Motor neuron (in vitro differentiated cells): ENCODE results near the gene FMNL3. TPM values are rescaled to one million over a fixed set of nuclear protein-coding genes. Genes with fewer than 3 reads are reported as not detected.

ENCODE experiments used
- ATAC-seq, 8 experiments: fragments of 200-7000 bp; cut with Tn5 transposase; replicated peaks in 6 of 8; 2 replicates each; pipeline ENCODE4 v1.8.0; 2021; ENCODE audit warnings: mild to moderate bottlenecking in 8 of 8, moderate library complexity in 8 of 8
- H3K27ac ChIP-seq, 2 donors: fragments of 250-450 bp; sonication (Bioruptor Pico); 2 replicates each; pipeline ENCODE4 v1.9.0; 2021; ENCODE audit warnings: antibody characterized with exemption in 2 of 2, mild to moderate bottlenecking in 2 of 2, moderate library complexity in 1 of 2
- H3K4me1 ChIP-seq, 2 donors: fragments of 250-450 bp; sonication (Bioruptor Pico); replicated peaks in 1 of 2; 2 replicates each; pipeline ENCODE4 v1.6.1; 2021; ENCODE audit warnings: antibody characterized with exemption in 2 of 2, mild to moderate bottlenecking in 2 of 2, moderate library complexity in 1 of 2
- H3K4me3 ChIP-seq, 5 donors: fragments of 250-450 bp; sonication (Bioruptor Pico); 2 replicates each; pipeline ENCODE4 v1.9.0; 2021; ENCODE audit warnings: antibody characterized with exemption in 5 of 5, mild to moderate bottlenecking in 5 of 5, moderate library complexity in 4 of 5
- WGBS, 10 experiments: fragments of 450-650 bp; shearing (Covaris generic); methylation state at CpG; one replicate each; pipeline ENCODE4 v1.0.0; 2022; 5-methylcytosine and 5-hydroxymethylcytosine counted together
- in situ Hi-C, 9 experiments: fragments of 400-800 bp; cut with MboI; loops; one replicate each; pipeline ENCODE4 v1.15.0; 2021; ENCODE audit warnings: low sequenced_read_pairs in 9 of 9, low pct_unique_long_range_greater_than_20kb in 2 of 9; ENCODE audit not compliant: unreplicated experiment in 9 of 9
- total RNA-seq, 8 experiments: library from RNA; unstranded; fragments of 300-600 nt; gene quantifications; 2 replicates each; pipeline versions ENCODE4 v1.2.3 to v1.2.4, GENCODE V29; 2022

The FMNL3 gene
- total RNA-seq, 8 experiments from 2014 or later = 3.1 to 9.0 (median 5.1) TPM

DNA sequence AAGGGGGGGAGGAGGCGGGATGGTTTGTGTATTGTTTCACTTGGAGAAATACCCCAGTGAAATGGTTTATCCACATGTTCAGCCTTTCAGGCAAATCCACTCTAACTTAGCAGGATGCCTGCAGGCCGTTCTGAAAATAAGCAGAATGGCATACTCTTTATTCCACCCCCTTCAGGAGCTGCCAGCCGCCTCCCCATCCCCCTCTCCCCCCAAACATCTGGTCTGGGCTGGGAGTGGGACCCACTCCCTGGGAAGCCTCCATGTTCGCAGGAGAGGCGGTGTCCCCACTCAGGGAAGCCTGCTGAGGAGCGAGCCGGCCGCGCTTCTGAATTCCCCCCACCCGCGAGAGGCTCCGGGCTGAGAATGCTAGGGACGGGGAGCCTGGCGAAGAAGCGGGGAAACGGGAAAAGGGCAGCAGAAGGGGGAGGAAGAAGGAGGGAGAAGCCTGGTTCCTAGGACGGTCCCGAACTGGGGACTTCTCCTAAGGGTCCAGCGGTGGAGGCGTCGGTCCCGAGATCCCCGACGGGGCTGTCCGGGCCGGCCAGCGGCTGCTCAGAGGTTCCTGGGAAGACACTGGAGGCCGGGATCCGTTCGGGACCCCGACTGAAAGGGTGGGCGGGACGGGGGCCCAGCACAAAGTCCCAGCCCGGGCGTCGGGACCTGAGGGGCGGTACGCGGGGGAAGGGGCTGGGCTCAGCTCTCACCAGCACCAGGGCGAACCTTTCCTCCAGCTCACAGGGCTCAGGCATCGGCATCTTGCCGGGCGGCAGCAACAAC, 666 bp downstream of the FMNL3 start:
- H3K4me3 ChIP-seq = peak overlapping the region; percentile 63 to 98 (median 73)
- H3K27ac ChIP-seq = peak overlapping the region; percentile 42 to 85
- WGBS, 10 experiments = 11 to 70% (median 30%) methylated on average over 1 to 2 of the region's 43 CpGs; no CpG with 5 or more reads in 7 of the 10 experiments
- in situ Hi-C loops = loop anchor here in 1 of 9 experiments (10.0 kb wide), 1 partner anchor 62 kb away; no protein-coding TSS in a partner anchor
- ATAC-seq = peak; percentile 12 to 54 (median 46)
- peaks cover 7 to 11% of the 10 kb centered on the region in 2 donors for H3K4me1 ChIP-seq

DNA sequence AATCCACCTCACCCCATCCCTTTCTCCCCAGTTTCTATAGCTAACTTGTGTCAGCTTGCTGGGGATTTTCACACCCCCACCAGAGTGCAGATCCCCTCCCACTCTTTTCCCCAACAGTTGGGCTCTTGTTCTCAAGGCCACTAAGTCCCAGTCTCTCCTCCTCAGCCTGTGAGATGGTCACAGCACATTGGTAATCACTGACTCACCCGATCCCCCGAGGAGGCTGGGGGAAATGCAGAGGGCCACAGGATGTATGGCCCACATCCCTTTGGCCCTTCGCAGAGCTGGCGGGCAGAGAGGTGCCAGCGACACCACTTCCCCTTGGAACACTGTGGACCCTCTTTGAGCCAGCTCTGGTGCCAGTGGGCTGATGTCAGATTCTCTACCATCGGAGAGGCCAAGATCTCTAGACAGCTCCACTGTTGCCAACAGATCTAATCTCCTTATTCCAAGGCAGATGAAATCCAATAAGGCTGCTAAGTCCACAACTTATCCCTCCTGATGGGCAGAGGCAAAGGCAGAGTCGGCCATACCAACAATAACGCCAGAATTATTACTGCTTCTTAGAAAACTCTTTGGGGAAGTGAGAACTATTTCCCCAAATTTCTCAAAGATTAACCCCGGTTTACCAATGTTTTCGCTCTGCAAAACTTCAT, 1.6 kb downstream of the FMNL3 start:
- no peak for ATAC-seq
- no peak overlapping the region for H3K27ac ChIP-seq
- H3K4me3 ChIP-seq = peak overlapping the region; percentile 63 to 98 (median 73)
- WGBS, 10 experiments = 43 to 78% (median 69%) methylated on average over 3 to 8 of the region's 10 CpGs; no CpG with 5 or more reads in 2 of the 10 experiments
- in situ Hi-C loops = loop anchor here in 1 of 9 experiments (10.0 kb wide), 1 partner anchor 61 kb away; no protein-coding TSS in a partner anchor
- peaks cover 7 to 11% of the 10 kb centered on the region in 2 donors for H3K4me1 ChIP-seq

DNA sequence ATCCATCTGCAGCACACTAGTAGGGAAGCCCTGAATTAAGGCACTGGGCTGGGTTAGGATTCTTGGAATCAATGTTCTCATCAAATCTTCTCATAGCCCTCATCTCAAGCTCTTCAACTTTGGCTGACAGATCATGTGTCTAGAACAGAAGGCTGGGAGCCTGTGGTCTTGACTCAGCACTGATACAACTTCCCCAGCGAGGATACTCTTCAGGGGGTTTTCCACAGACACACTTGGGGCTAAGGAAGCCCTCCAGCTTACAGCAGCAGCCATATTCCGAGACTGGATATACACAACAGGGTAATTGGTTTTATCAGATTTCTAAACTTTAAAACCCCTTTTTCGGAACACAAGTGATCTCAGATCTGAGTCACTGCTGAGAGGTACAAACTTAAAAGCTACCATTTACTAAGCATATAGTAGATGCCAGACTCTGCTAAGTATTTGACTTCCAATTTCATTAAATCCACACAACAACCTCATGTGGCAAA, 3.5 kb downstream of the FMNL3 start:
- WGBS, 10 experiments = 0 to 100% (median 71%) methylated on average over 1 to 3 of the region's 3 CpGs; no CpG with 5 or more reads in 2 of the 10 experiments
- Histone ChIP-seq H3K4me3 (no peak overlapping the region), H3K4me1 (peaks cover 7 to 14% of the 10 kb centered on the region in 2 donors), H3K27ac (no peak overlapping the region)
- ATAC-seq = no peak
- in situ Hi-C loops = loop anchor here in 1 of 9 experiments (10.0 kb wide), 1 partner anchor 59 kb away; no protein-coding TSS in a partner anchor

DNA sequence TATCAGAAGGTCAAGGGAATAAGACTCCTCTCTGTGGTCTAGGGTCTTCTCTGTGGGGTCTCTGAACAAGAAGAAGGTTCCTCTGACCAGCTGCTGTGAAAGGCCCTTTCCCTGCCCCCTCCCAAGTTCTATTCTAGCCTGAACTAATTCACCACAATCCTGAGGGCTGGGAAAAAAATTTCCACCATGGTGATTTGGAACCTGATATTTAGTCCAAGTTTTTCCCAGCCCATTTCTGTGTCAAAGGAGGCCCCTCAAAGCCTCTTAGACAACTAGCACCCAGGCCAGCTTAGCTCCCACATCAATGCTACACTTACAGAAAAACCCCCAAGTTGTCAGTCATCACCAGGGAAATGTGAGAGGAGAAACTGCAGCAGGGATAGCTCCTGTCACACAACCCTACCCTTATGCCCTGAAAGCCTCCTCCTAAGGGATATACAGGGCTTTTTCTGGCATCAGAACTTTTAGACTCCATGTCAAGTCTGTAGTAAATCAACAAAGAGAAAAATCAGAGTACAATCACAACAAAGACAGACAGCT, 4.5 kb downstream of the FMNL3 start:
- Histone ChIP-seq H3K4me1 (peaks cover 7 to 18% of the 10 kb centered on the region in 2 donors), H3K27ac (no peak overlapping the region), H3K4me3 (no peak overlapping the region)
- in situ Hi-C loops = loop anchor here in 1 of 9 experiments (10.0 kb wide), 1 partner anchor 58 kb away; no protein-coding TSS in a partner anchor
- no peak for ATAC-seq

DNA sequence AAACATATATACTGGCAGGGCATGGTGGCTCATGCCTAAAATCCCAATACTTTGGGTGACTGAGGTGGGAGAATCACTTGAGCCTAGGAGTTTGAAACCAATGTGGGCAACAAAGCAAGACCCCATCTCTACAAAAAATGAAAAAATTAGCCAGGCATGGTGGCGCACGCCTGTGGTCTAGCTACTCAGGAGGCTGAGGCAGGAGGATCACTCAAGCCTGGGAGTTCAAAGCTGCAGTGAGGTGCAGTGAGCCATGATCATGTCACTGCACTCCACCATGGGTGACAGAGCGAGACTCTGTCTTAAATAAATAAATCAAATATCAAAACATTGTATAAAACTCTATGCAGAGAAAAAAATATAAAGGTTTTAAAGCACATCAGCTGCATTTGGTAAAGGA, 5.2 kb downstream of the FMNL3 start:
- WGBS, 10 experiments = 75 to 100% (median 100%) methylated on average over 1 to 3 of the region's 3 CpGs; no CpG with 5 or more reads in 2 of the 10 experiments
- Histone ChIP-seq H3K27ac (no peak overlapping the region), H3K4me3 (no peak overlapping the region), H3K4me1 (peaks cover 7 to 18% of the 10 kb centered on the region in 2 donors)
- in situ Hi-C loops = loop anchor here in 1 of 9 experiments (10.0 kb wide), 1 partner anchor 57 kb away; no protein-coding TSS in a partner anchor
- no peak for ATAC-seq

DNA sequence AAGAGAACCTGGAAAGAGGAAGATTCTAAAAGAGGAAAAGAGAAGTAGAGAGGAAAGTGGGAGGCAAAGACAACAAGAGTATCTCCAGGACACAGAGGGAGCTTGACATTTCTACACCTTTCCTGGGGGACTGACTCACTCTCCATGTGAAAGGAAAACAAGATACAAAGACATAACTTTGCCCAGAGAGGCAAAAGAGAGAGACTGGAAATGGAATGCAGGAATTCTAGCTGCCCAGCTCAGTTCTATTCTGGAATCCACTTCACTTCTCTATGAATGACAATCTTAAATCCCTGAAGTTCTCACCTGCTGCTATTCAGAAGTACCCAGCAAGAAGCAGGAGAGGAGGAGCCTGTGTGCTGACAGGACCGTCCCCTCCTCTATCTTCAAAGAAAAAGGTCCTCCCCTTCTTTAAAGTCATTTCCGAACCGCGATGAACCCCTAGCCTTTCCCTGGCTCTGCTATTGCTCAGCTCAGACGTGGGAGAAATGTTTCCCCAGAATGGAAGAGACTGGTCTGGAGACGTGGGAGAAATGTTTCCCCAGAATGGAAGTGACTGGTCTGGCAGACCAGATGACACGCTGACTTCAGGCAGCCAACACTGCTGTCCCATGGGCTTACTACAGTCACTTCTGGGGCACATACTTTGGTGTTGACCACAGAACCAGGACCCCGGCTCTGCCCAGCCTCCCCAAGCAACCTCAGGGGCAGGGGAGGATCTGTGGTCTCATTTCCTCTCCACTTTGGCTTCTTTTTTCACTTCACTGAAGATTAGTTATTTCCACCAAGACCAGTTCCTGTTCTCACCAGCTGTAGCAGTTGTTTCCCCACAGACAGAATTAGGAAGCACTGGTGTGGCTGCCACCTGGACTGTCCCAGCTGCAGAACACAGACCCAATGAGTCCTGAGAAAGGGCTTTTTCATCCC, 8.3 kb downstream of the FMNL3 start:
- in situ Hi-C loops = no loop called here
- Histone ChIP-seq H3K4me3 (no peak overlapping the region), H3K27ac (no peak overlapping the region), H3K4me1 (peaks cover 0 to 7% of the 10 kb centered on the region in 2 donors)
- WGBS, 10 experiments = 19 to 42% (median 26%) methylated on average over 1 to 6 of the region's 8 CpGs; no CpG with 5 or more reads in 2 of the 10 experiments
- peak in 4 of 8 experiments; percentile 22 to 69 (median 34) for ATAC-seq

DNA sequence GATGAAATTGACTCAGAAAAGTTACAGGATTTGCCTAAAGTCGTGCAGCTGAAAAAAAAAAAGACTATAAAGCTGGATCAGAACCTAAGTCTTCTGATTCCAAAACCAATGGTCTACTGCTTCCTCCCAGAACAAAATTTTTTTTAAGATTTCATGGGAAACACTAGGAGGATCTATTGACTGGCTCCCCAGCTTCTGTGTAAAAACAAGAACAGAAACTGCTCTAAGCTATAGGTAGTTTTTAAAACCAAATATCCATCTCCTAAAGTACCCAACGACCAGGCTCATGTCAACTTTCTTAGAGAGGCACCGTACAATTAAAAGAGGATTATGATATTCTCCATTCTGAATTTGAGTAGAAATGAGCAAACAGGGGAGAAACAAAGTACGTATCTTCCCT, 9.4 kb downstream of the FMNL3 start:
- 62 to 100% (median 90%) methylated on average over 1 to 4 of the region's 4 CpGs; no CpG with 5 or more reads in 1 of the 10 experiments for WGBS, 10 experiments
- peaks cover 0 to 7% of the 10 kb centered on the region in 2 donors for H3K4me1 ChIP-seq
- in situ Hi-C loops = no loop called here
- no peak overlapping the region for H3K4me3 ChIP-seq
- H3K27ac ChIP-seq = no peak overlapping the region
- ATAC-seq = no peak

DNA sequence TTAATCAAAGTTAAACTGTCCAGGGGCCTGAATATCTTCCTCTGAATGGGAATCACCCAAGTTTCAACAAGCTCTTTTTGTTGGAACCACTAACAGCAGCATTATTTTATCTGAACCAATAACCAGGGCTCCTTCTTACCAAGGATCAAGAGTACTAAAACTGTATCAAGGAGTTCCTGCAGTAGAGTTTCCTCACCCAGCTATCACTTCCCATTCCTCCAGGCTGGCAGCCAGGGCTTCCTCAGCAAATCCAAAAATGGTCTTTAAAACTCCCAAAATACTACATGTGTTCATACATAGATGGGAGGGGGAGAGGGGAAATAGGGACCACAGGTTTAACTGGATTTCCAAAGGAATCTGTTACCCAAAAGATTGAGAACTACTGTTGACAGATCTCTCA, 10.5 kb downstream of the FMNL3 start:
- peaks cover 0 to 7% of the 10 kb centered on the region in 2 donors for H3K4me1 ChIP-seq
- in situ Hi-C loops = no loop called here
- no peak overlapping the region for H3K27ac ChIP-seq
- H3K4me3 ChIP-seq = no peak overlapping the region
- ATAC-seq = no peak

DNA sequence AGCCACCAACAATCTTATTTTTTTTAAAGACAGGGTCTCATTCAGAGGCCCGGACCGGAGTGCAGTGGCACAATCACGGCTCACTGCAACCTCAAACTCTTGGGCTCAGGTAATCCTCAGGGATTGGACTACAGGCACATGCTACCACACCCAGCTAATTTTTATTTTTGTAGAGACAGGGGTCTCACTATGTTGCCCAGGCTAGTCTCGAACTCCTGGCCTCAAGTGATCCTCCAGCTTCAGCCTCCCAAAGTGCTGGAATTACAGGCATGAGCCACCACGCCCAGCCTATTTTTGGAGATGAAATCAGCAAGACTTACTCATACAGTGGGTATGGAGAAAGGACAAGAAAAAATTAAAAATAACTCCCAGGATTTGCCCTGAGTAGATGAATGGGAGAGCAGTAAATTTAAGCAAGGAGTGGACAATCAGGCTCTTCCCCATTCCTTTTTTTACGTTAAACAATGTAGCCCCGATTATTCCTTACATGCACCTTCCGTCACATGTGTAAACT, 13.2 kb downstream of the FMNL3 start:
- in situ Hi-C loops = no loop called here
- WGBS, 10 experiments = 76 to 100% (median 96%) methylated on average over 2 to 8 of the region's 8 CpGs
- peak in 1 of 8 experiments; percentile 32 for ATAC-seq
- Histone ChIP-seq H3K4me1 (peaks cover 0 to 7% of the 10 kb centered on the region in 2 donors), H3K4me3 (no peak overlapping the region), H3K27ac (no peak overlapping the region)

DNA sequence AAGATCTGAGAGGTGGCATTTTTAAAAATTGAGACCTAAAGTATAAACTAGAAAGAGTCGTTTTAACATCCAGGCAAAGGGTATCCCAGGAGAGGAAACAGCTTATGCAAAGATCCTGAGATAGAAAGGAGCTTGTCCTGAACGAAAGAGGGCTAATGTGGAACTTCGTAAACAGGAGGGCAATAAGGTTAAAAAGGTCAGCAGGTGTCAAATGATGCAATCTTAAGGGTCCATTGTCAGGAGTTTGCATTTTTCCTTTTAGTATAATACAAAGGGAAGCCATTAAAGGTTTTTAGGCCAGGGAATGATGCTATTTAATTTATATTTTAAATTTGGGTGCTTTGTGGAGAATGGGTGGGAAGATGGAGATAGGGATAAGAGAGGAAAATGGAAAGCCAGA, 14.4 kb downstream of the FMNL3 start:
- Histone ChIP-seq H3K4me3 (no peak overlapping the region), H3K4me1 (no peaks in the 10 kb centered on the region), H3K27ac (no peak overlapping the region)
- in situ Hi-C loops = no loop called here
- ATAC-seq = no peak
- WGBS, 10 experiments = 59 to 100% (median 75%) methylated on average over 2 to 3 of the region's 3 CpGs; no CpG with 5 or more reads in 1 of the 10 experiments

DNA sequence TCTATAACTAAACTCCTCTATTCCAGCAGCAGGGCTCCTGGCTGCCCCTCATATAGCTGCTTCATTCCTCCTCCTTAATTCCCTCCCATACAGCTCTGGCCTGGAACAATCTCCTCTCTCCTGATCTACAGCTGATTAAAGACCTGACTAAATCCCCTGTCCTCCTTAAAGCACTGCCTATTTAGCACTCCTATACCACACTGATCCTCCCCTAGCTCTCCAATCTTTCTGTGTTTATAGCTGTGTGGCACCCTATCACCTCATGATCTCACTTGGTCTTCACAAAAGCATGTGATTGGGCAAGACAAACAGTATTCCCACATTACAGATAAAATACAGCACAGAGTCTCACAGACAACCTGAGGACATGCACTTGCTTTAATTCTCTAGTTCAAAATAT, 17.4 kb downstream of the FMNL3 start:
- Histone ChIP-seq H3K4me3 (no peak overlapping the region), H3K4me1 (no peaks in the 10 kb centered on the region), H3K27ac (no peak overlapping the region)
- in situ Hi-C loops = no loop called here
- ATAC-seq = peak in 1 of 8 experiments; percentile 27

DNA sequence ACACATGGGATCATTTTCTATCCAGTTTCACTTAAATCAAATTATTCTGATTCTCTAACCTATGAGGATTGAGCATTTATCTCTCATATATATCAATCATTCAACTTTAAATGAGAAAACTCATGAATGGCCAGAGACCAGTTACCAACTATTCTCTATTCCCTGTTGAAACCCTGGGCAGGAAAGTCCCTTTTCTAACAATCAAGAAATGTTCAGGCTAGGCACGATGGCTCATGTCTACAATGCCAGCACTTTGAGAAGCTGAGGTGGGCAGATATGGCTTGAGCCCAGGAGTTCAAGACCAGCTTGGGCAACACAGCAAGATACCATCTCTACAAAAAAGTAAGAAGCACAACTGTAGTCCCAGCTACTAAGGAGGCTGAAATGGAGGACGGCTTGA, 18.0 kb downstream of the FMNL3 start:
- WGBS, 10 experiments = 70 to 100% (median 89%) methylated on average over 1 to 2 of the region's 2 CpGs; no CpG with 5 or more reads in 5 of the 10 experiments
- H3K4me3 ChIP-seq = no peak overlapping the region
- in situ Hi-C loops = no loop called here
- ATAC-seq = no peak
- no peaks in the 10 kb centered on the region for H3K4me1 ChIP-seq
- H3K27ac ChIP-seq = no peak overlapping the region
